ENCODE results near the gene NR2C1.

The NR2C1 gene

GRCh38 chr12:95002754-95003153 lies 70.7 kb downstream of the NR2C1 start:
- TF ChIP-seq YY1 (IDR thresholded peaks at IDR 0.05; ENCODE audit: low read depth), result no peak
- no peak for TF ChIP-seq EP300 (IDR thresholded peaks at IDR 0.05; ENCODE audit: borderline replicate concordance)
- no peak for TF ChIP-seq FOXM1 (IDR thresholded peaks at IDR 0.05; ENCODE audit: borderline replicate concordance, low read depth)
- no peak for TF ChIP-seq MAX (IDR thresholded peaks at IDR 0.05)
- no peak for TF ChIP-seq TEAD4 (IDR thresholded peaks at IDR 0.05)
- TF ChIP-seq RAD21 (IDR thresholded peaks at IDR 0.05; ENCODE audit: low read depth), result no peak
- TF ChIP-seq USF1 (IDR thresholded peaks at IDR 0.05), result no peak
- no peak for TF ChIP-seq NFIC (IDR thresholded peaks at IDR 0.05)
- no peak for TF ChIP-seq ZBTB7A (IDR thresholded peaks at IDR 0.05; ENCODE audit: low read depth)
- TF ChIP-seq CREB1 (IDR thresholded peaks at IDR 0.05; ENCODE audit: low read depth), result no peak
- no peak for TF ChIP-seq CEBPB (IDR thresholded peaks at IDR 0.05)
- no peak for TF ChIP-seq EGR1 (IDR thresholded peaks at IDR 0.05)
- no peak for TF ChIP-seq TAF1 (IDR thresholded peaks at IDR 0.05; ENCODE audit: low read depth)
- no peak for TF ChIP-seq TCF12 (IDR thresholded peaks at IDR 0.05; ENCODE audit: low read depth)
- TF ChIP-seq REST (IDR thresholded peaks at IDR 0.05; ENCODE audit: low read depth), result no peak

- TF ChIP-seq MAX (IDR thresholded peaks at IDR 0.05), result no peak
- no peak for TF ChIP-seq CEBPB (IDR thresholded peaks at IDR 0.05)
- no peak for TF ChIP-seq YY1 (IDR thresholded peaks at IDR 0.05; ENCODE audit: low read depth)
- no peak for TF ChIP-seq EP300 (IDR thresholded peaks at IDR 0.05; ENCODE audit: borderline replicate concordance)
- TF ChIP-seq TCF12 (IDR thresholded peaks at IDR 0.05; ENCODE audit: low read depth), result no peak
- TF ChIP-seq CREB1 (IDR thresholded peaks at IDR 0.05; ENCODE audit: low read depth), result no peak
- no peak for TF ChIP-seq NFIC (IDR thresholded peaks at IDR 0.05)
- no peak for TF ChIP-seq USF1 (IDR thresholded peaks at IDR 0.05)
- TF ChIP-seq FOXM1 (IDR thresholded peaks at IDR 0.05; ENCODE audit: borderline replicate concordance, low read depth), result no peak
Measured at GRCh38 chr12:94998326-94998725, 75.1 kb downstream of the NR2C1 start.

- TF ChIP-seq EGR1 (IDR thresholded peaks at IDR 0.05) (no peak), TEAD4 (IDR thresholded peaks at IDR 0.05) (no peak), TAF1 (IDR thresholded peaks at IDR 0.05; ENCODE audit: low read depth) (no peak), USF1 (IDR thresholded peaks at IDR 0.05) (no peak), FOXM1 (IDR thresholded peaks at IDR 0.05; ENCODE audit: borderline replicate concordance, low read depth) (no peak), EP300 (IDR thresholded peaks at IDR 0.05; ENCODE audit: borderline replicate concordance) (no peak)
Measured at GRCh38 chr12:94997726-94998125, 75.7 kb downstream of the NR2C1 start.

GRCh38 chr12:94997061-94997460 lies 76.4 kb downstream of the NR2C1 start:
- TF ChIP-seq TAF1 (IDR thresholded peaks at IDR 0.05; ENCODE audit: low read depth) (no peak), FOXM1 (IDR thresholded peaks at IDR 0.05; ENCODE audit: borderline replicate concordance, low read depth) (no peak), USF1 (IDR thresholded peaks at IDR 0.05) (no peak), YY1 (IDR thresholded peaks at IDR 0.05; ENCODE audit: low read depth) (no peak), CREB1 (IDR thresholded peaks at IDR 0.05; ENCODE audit: low read depth) (no peak), ZBTB7A (IDR thresholded peaks at IDR 0.05; ENCODE audit: low read depth) (no peak), RAD21 (IDR thresholded peaks at IDR 0.05; ENCODE audit: low read depth) (no peak), CEBPB (IDR thresholded peaks at IDR 0.05) (no peak), MAX (IDR thresholded peaks at IDR 0.05) (no peak), TEAD4 (IDR thresholded peaks at IDR 0.05) (no peak), EP300 (IDR thresholded peaks at IDR 0.05; ENCODE audit: borderline replicate concordance) (no peak)

GRCh38 chr12:94994312-94994711 lies 79.1 kb downstream of the NR2C1 start:
- TF ChIP-seq CREB1 (IDR thresholded peaks at IDR 0.05; ENCODE audit: low read depth), result no peak
- TF ChIP-seq REST (IDR thresholded peaks at IDR 0.05; ENCODE audit: low read depth), result no peak
- TF ChIP-seq MAX (IDR thresholded peaks at IDR 0.05), result no peak
- TF ChIP-seq EGR1 (IDR thresholded peaks at IDR 0.05), result no peak
- no peak for TF ChIP-seq CEBPB (IDR thresholded peaks at IDR 0.05)
- no peak for TF ChIP-seq RAD21 (IDR thresholded peaks at IDR 0.05; ENCODE audit: low read depth)
- TF ChIP-seq TAF1 (IDR thresholded peaks at IDR 0.05; ENCODE audit: low read depth), result no peak
- no peak for TF ChIP-seq TEAD4 (IDR thresholded peaks at IDR 0.05)

Measured in Ishikawa (cell line).